Astrocyte (in vitro differentiated cells and primary cell): ENCODE results near the gene ID4.

Experiments used
- CTCF ChIP-seq: IDR thresholded peaks from 2 replicates; pipeline ENCODE4 v1.5.1; 2011; ENCODE audit warnings: low read depth, mild to moderate bottlenecking, inconsistent platforms, low read length, moderate library complexity; ENCODE audit not compliant: insufficient read depth
- EZH2 ChIP-seq: IDR thresholded peaks from 2 replicates; pipeline ENCODE4 v1.6.1; 2012; ENCODE audit warnings: mild to moderate bottlenecking, low read length, inconsistent platforms; ENCODE audit not compliant: insufficient read depth

- no peak for TF ChIP-seq CTCF
- TF ChIP-seq EZH2, result no peak
Measured at GRCh38 chr6:19860235-19860877, 23.2 kb downstream of the ID4 start.
